GM18511 (cell line): ENCODE measurements around the gene PAFAH1B1.

Source experiments
- ATAC-seq: cut with Tn5 transposase; IDR thresholded peaks from one replicate; pipeline ENCODE4 v1.9.1; 2021; ENCODE audit warnings: mild to moderate bottlenecking, moderate library complexity; ENCODE audit not compliant: unreplicated experiment

Gene PAFAH1B1

DNA sequence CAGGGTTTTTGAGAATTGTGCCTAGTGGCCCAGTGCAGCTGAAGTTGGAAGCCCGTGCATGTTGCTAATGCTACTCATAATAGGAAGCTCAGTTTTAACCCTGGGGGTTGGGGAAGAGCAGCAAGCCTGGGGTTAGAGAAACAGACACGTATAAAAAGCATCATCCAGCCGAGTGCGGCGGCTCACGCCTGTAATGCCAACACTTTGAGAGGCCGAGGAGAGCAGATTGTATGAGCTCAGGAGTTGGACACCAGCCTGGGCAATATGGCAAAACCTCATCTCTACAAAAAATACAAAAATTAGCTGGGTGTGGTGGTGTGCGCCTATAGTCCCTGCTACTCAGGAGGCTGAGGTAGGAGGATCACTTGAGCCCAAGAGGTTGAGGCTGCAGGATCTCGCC is 120.4 kb downstream of the PAFAH1B1 start:
- no peak for ATAC-seq

- ATAC-seq = no peak
Measured at GRCh38 chr17:2716649-2717048, 123.2 kb downstream of the PAFAH1B1 start.

- ATAC-seq = no peak
Measured at GRCh38 chr17:2718150-2718938, 124.9 kb downstream of the PAFAH1B1 start.

DNA sequence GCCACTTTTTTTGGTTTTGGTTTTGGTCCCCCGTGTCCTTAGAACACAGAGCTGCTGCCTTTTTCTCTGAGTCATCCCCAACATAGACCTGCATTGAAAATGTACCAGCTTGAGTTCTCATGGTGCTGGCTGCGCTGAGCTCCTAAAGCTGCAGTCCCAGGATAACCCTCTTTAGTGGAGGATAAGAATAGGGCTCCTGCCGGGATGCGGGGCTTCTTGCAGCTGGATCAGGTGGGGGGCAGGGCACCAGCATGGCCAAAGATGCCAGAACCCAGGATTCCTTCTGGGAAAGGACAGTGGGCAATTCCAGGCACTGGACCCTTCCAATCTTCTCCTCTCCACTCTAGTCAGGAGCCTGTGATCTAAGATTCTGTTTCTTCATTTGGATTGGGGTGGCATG is 126.4 kb downstream of the PAFAH1B1 start:
- ATAC-seq = no peak

GRCh38 chr17:2721603-2722002 is 128.1 kb downstream of the PAFAH1B1 start:
- ATAC-seq = no peak

- ATAC-seq = no peak
Measured at GRCh38 chr17:2722611-2723010, 129.2 kb downstream of the PAFAH1B1 start.

GRCh38 chr17:2723505-2723996 is 130.1 kb downstream of the PAFAH1B1 start:
- no peak for ATAC-seq

DNA sequence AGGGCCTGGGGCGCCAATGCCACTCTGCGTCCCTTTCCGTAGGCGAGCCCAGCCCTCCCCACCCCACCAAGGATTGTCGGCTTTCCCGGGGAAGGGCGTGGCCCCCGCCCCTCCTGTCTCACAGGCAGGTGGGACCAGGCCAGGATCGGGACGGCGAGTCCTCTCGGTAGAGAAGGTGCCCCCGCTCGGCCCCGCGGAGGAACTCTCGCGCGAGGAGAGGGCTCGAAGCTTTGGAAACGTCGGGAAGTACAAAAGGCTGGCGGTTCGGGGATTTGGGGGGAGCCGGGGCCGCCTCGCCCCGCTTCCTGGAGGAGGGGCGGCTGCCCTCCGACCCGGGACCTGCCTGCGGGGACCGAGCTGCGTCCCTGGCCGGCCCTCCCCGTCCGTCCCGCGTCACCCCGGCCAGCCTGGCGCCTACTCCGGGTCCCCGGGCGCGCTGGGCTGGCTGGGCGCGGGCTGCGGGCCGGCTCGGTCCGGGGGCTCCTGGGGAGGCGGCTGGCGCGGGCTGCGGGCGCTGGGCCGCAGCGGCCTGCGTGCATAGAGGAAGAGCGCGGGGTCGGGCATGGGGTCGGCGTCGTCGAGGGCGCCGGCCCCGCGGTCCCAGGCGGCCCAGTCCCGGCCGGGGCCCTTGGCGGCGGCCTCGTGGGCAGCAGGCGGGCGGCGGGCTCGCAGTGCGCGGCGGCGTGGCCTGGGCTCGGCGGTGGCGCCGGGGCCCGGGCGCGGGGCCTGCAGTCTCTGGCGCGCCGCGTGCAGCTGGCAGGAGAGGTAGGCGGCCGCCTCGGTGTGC is 130.7 kb downstream of the PAFAH1B1 start:
- ATAC-seq = no peak

- ATAC-seq = no peak
Measured at GRCh38 chr17:2724784-2725164, 131.3 kb downstream of the PAFAH1B1 start.

- ATAC-seq = no peak
Measured at GRCh38 chr17:2730764-2731353, 137.4 kb downstream of the PAFAH1B1 start.

- no peak for ATAC-seq
Measured at GRCh38 chr17:2731807-2732206, 138.4 kb downstream of the PAFAH1B1 start.

DNA sequence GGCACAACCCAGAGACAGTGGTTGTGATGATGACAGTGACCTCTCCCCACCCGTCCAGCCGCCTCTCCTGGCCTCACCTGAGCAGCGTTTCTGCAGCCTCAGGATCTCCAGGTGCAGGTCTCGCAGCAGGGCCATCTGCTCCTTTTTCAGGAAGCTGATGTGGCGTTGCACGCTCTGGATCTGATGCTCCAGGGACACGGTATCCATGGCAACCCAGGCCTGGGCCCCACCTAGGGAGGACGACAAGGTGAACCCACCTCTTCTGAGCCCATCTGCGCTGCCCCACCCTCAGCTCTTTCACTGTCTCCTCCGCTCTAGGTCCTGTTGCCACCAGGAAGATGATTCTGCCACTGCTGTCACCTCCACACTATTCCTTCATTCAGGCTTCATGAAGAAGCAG is 141.5 kb downstream of the PAFAH1B1 start:
- ATAC-seq = no peak
